DND-41 (cell line): ENCODE data around the gene NEFH.

Source experiments
- ATAC-seq: fragments of 200-7000 bp; cut with Tn5 transposase; 3 replicates; pipeline ENCODE4 v1.9.1; 2021; ENCODE audit warnings: low read depth; ENCODE audit not compliant: insufficient read depth
- DNase-seq: peaks from one replicate; pipeline ENCODE4 v3.0.0-alpha.2; 2020
- H2AFZ ChIP-seq: 2 replicates; pipeline ENCODE4 v1.6.0; 2012; ENCODE audit warnings: low read depth, low read length
- H3K27ac ChIP-seq: 2 replicates; pipeline ENCODE4 v1.5.1; 2012; ENCODE audit warnings: low read length, inconsistent platforms
- H3K27me3 ChIP-seq: fragments of 200-600 bp; sonication (generic); 2 replicates; pipeline ENCODE4 v1.6.0; 2012; ENCODE audit warnings: low read length, mild to moderate bottlenecking, inconsistent platforms; ENCODE audit not compliant: insufficient read depth, poor library complexity
- H3K36me3 ChIP-seq: 2 replicates; pipeline ENCODE4 v1.5.1; 2012; ENCODE audit warnings: low read length, inconsistent platforms; ENCODE audit not compliant: insufficient read depth
- H3K4me1 ChIP-seq: 2 replicates; pipeline ENCODE4 v1.5.1; 2012; ENCODE audit warnings: mild to moderate bottlenecking, low read length; ENCODE audit not compliant: insufficient read depth
- H3K4me2 ChIP-seq: 2 replicates; pipeline ENCODE4 v1.6.0; 2012; ENCODE audit warnings: mild to moderate bottlenecking, moderate library complexity, low read length, inconsistent platforms; ENCODE audit not compliant: insufficient read depth
- H3K4me3 ChIP-seq, 2 experiments: fragments of 200-600 bp in 1 of 2; shearing (Covaris generic) in 1 of 2; 2 replicates each; pipeline ENCODE4 v1.5.1; 2012 to 2016; ENCODE audit warnings: inconsistent platforms in 2 of 2, low read length in 2 of 2, mild to moderate bottlenecking in 2 of 2, low read depth in 1 of 2, moderate library complexity in 1 of 2
- H3K79me2 ChIP-seq: 2 replicates; pipeline ENCODE4 v1.6.0; 2012; ENCODE audit warnings: low read length, inconsistent platforms; ENCODE audit not compliant: insufficient read depth
- H3K9ac ChIP-seq: 2 replicates; pipeline ENCODE4 v1.6.0; 2012; ENCODE audit warnings: low read depth, mild to moderate bottlenecking, inconsistent platforms, low read length, moderate library complexity
- H3K9me3 ChIP-seq: 2 replicates; pipeline ENCODE4 v1.5.1; 2012; ENCODE audit warnings: low read length, moderate library complexity, mild to moderate bottlenecking, inconsistent platforms; ENCODE audit not compliant: insufficient read depth, severe bottlenecking
- H4K20me1 ChIP-seq: 2 replicates; pipeline ENCODE4 v1.6.0; 2012; ENCODE audit warnings: low read length; ENCODE audit not compliant: insufficient read depth
- CTCF ChIP-seq: IDR thresholded peaks from 2 replicates; pipeline ENCODE4 v1.5.1; 2012; ENCODE audit warnings: borderline replicate concordance, low read length, moderate library complexity, mild to moderate bottlenecking; ENCODE audit not compliant: poor library complexity, severe bottlenecking; ENCODE audit errors: extremely low read depth
- EZH2 ChIP-seq: IDR thresholded peaks from 3 replicates; pipeline ENCODE4 v1.6.1; 2012; ENCODE audit warnings: borderline replicate concordance, low read depth, mild to moderate bottlenecking, moderate library complexity, low read length, inconsistent platforms; ENCODE audit not compliant: severe bottlenecking

NEFH gene

GRCh38 chr22:29449296-29449875 lies 30.6 kb upstream of the NEFH start:
- Histone ChIP-seq H3K36me3 (no peaks in the 10 kb centered on the region), H3K4me3 (no peak overlapping the region), H3K4me1 (no peaks in the 10 kb centered on the region), H3K9me3 (no peaks in the 10 kb centered on the region), H3K27me3 (no peaks in the 10 kb centered on the region), H3K9ac (no peak overlapping the region), H3K27ac (no peak overlapping the region), H3K4me2 (no peak overlapping the region), H4K20me1 (no peaks in the 10 kb centered on the region), H3K79me2 (no peaks in the 10 kb centered on the region), H2AFZ (no peak overlapping the region)
- no peak for ATAC-seq
- no peak for DNase-seq
- TF ChIP-seq EZH2 (no peak), CTCF (no peak)

GRCh38 chr22:29450222-29450621 lies 29.8 kb upstream of the NEFH start:
- H3K4me3 ChIP-seq = no peak overlapping the region
- H3K9me3 ChIP-seq = no peaks in the 10 kb centered on the region
- no peak for DNase-seq
- H3K79me2 ChIP-seq = no peaks in the 10 kb centered on the region
- H3K36me3 ChIP-seq = no peaks in the 10 kb centered on the region
- H2AFZ ChIP-seq = no peak overlapping the region
- TF ChIP-seq EZH2 = no peak
- no peak for TF ChIP-seq CTCF
- no peak overlapping the region for H3K4me2 ChIP-seq
- H4K20me1 ChIP-seq = no peaks in the 10 kb centered on the region
- no peak overlapping the region for H3K9ac ChIP-seq
- H3K27ac ChIP-seq = no peak overlapping the region
- H3K27me3 ChIP-seq = no peaks in the 10 kb centered on the region
- no peaks in the 10 kb centered on the region for H3K4me1 ChIP-seq
- ATAC-seq = no peak

- Histone ChIP-seq H3K79me2 (no peaks in the 10 kb centered on the region), H4K20me1 (no peaks in the 10 kb centered on the region), H3K27me3 (no peaks in the 10 kb centered on the region), H3K36me3 (no peaks in the 10 kb centered on the region), H3K4me1 (no peaks in the 10 kb centered on the region), H3K9me3 (no peaks in the 10 kb centered on the region), H3K4me3 (no peak overlapping the region), H2AFZ (no peak overlapping the region), H3K27ac (no peak overlapping the region), H3K9ac (no peak overlapping the region), H3K4me2 (no peak overlapping the region)
- ATAC-seq (no peak), DNase-seq (no peak)
- TF ChIP-seq CTCF (no peak), EZH2 (no peak)
Observed at GRCh38 chr22:29451863-29452262, 28.2 kb upstream of the NEFH start.

- Histone ChIP-seq H3K4me3 (no peak overlapping the region), H3K4me1 (no peaks in the 10 kb centered on the region), H3K79me2 (no peaks in the 10 kb centered on the region), H2AFZ (no peak overlapping the region), H4K20me1 (no peaks in the 10 kb centered on the region), H3K4me2 (no peak overlapping the region), H3K36me3 (no peaks in the 10 kb centered on the region), H3K9me3 (no peaks in the 10 kb centered on the region), H3K27me3 (no peaks in the 10 kb centered on the region), H3K9ac (no peak overlapping the region), H3K27ac (no peak overlapping the region)
- DNase-seq = no peak
- TF ChIP-seq EZH2 (no peak), CTCF (no peak)
- no peak for ATAC-seq
Observed at GRCh38 chr22:29454276-29454675, 25.7 kb upstream of the NEFH start.
